A673 (cell line): Measurements from ENCODE around the gene AKNA. TPM values are rescaled to one million over a fixed set of nuclear protein-coding genes. Genes with fewer than 3 reads are reported as not detected.

ENCODE experiments used
- BruUV-seq: library from RNA; stranded (reverse); fragments of 400-500 nt; replicated peaks from 2 replicates; lab custom pipeline; 2021; lab: Mats Ljungman, UMichigan
- CTCF ChIA-PET: fragments of 300-600 bp; sonication (Branson Sonifier 250); formaldehyde crosslinking; loops from one replicate; lab custom pipeline; 2022; ENCODE audit warnings: antibody characterized with exemption; lab: Charles Lee
- POLR2A ChIA-PET: fragments of 300-600 bp; sonication (Branson Sonifier 250); formaldehyde crosslinking; loops from one replicate; lab custom pipeline; 2022; ENCODE audit warnings: antibody characterized with exemption; ENCODE audit not compliant: low non-redundant PET; lab: Charles Lee
- DNase-seq: peaks from one replicate; pipeline ENCODE4 v3.0.0-alpha.2; 2015; ENCODE audit warnings: low spot score
- H3K27ac ChIP-seq: fragments of 200-600 bp; sonication (generic); 2 replicates; pipeline ENCODE4 v1.5.1; 2016; ENCODE audit warnings: mixed run types, low read depth, mild to moderate bottlenecking, mixed read lengths, antibody characterized with exemption, low read length; ENCODE audit not compliant: poor library complexity, severe bottlenecking
- H3K27me3 ChIP-seq: fragments of 200-600 bp; sonication (generic); replicated peaks from 2 replicates; pipeline ENCODE4 v1.6.1; 2017; ENCODE audit warnings: mixed run types, low read depth, mild to moderate bottlenecking, mixed read lengths, antibody characterized with exemption, low read length; ENCODE audit not compliant: insufficient read depth, poor library complexity
- H3K36me3 ChIP-seq: fragments of 200-600 bp; sonication (generic); 2 replicates; pipeline ENCODE4 v1.6.1; 2016; ENCODE audit warnings: mixed run types, mild to moderate bottlenecking, mixed read lengths, antibody characterized with exemption, low read length; ENCODE audit not compliant: insufficient read depth, poor library complexity, severe bottlenecking
- H3K4me1 ChIP-seq: fragments of 200-600 bp; sonication (generic); 2 replicates; pipeline ENCODE4 v1.6.1; 2017; ENCODE audit warnings: mixed run types, mild to moderate bottlenecking, mixed read lengths, antibody characterized with exemption, low read length; ENCODE audit not compliant: insufficient read depth, poor library complexity, severe bottlenecking
- H3K4me3 ChIP-seq: fragments of 200-600 bp; sonication (generic); 2 replicates; pipeline ENCODE4 v1.5.1; 2016; ENCODE audit warnings: low read depth, mixed run types, mild to moderate bottlenecking, mixed read lengths, low read length; ENCODE audit not compliant: poor library complexity, severe bottlenecking
- H3K9me3 ChIP-seq: fragments of 200-600 bp; sonication (generic); 2 replicates; pipeline ENCODE4 v1.6.1; 2016; ENCODE audit warnings: mixed run types, low read depth, mild to moderate bottlenecking, mixed read lengths, antibody characterized with exemption, low read length; ENCODE audit not compliant: poor library complexity, severe bottlenecking
- EZH2 ChIP-seq: fragments of 200-600 bp; sonication (generic); IDR thresholded peaks from 2 replicates; pipeline ENCODE4 v1.6.1; 2017; ENCODE audit warnings: borderline replicate concordance, low read depth, mild to moderate bottlenecking, mixed read lengths, antibody characterized with exemption, low read length; ENCODE audit not compliant: poor library complexity, severe bottlenecking
- intact Hi-C: fragments of 100-400 bp; cut with micrococcal nuclease; formaldehyde crosslinking; loops from one replicate; pipeline ENCODE4 v1.10.0; 2022; ENCODE audit not compliant: unreplicated experiment
- total RNA-seq: library from RNA; stranded (reverse); gene quantifications from 2 replicates; pipeline ENCODE4 v1.2.3, GENCODE V29; 2021
- TF ChIP-seq, protein P1 (sequence below): fragments of 300-800, 200-600 bp; sonication (generic); conservative IDR thresholded peaks from 2 replicates; pipeline ENCODE4 v1.5.1; 2017; ENCODE audit warnings: low read depth, mild to moderate bottlenecking, antibody characterized with exemption, low read length, moderate library complexity, mixed read lengths

The AKNA gene
- total RNA-seq, 1 experiment from 2014 or later = 20.4 TPM

DNA sequence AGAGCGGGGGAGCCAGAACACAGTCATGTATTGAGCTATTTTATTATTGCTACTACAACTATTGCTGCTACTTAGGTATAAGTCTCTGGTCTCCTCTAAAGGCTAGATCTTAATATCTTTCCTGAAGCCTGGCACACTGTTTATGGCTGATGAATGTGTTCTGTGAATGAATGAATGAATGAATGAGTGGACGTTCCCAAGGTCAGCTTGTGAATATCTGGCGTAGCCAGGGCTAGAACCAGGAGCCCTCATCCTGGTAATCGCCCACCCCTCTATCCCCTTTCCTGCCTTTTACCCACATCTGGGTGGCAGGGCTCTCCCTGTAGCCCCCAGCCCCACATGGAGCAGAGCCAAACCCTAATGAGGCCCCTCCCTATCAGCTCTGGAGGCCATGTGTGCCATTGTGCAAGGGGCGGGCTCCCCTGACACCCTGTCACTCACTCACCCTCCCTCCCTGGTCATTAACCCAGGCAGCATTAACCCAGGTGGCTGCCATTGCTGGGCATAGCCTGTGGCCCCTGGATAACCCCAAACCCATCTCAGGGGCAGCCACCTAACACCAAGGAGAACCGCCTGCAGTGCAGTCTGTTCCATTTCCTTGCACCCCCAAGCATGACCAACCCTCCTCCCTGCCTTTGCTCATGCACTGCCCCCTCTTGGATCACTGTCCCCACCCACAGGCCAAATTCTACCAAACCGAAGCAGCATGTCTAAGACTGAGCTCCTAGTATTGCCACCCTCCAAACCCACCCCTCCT, 2.0 kb upstream of the AKNA start:
- no peak for DNase-seq
- TF ChIP-seq, protein P1, sequence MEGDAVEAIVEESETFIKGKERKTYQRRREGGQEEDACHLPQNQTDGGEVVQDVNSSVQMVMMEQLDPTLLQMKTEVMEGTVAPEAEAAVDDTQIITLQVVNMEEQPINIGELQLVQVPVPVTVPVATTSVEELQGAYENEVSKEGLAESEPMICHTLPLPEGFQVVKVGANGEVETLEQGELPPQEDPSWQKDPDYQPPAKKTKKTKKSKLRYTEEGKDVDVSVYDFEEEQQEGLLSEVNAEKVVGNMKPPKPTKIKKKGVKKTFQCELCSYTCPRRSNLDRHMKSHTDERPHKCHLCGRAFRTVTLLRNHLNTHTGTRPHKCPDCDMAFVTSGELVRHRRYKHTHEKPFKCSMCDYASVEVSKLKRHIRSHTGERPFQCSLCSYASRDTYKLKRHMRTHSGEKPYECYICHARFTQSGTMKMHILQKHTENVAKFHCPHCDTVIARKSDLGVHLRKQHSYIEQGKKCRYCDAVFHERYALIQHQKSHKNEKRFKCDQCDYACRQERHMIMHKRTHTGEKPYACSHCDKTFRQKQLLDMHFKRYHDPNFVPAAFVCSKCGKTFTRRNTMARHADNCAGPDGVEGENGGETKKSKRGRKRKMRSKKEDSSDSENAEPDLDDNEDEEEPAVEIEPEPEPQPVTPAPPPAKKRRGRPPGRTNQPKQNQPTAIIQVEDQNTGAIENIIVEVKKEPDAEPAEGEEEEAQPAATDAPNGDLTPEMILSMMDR = no peak
- no peak for TF ChIP-seq EZH2
- Histone ChIP-seq H3K4me1 (peaks cover 17% of the 10 kb centered on the region), H3K27me3 (no peaks in the 10 kb centered on the region), H3K4me3 (no peak overlapping the region), H3K36me3 (no peaks in the 10 kb centered on the region), H3K27ac (no peak overlapping the region), H3K9me3 (no peaks in the 10 kb centered on the region)
- CTCF ChIA-PET = no interaction called here
- POLR2A ChIA-PET = no interaction called here
- intact Hi-C loops = no loop called here
- BruUV-seq = no TSS peak

DNA sequence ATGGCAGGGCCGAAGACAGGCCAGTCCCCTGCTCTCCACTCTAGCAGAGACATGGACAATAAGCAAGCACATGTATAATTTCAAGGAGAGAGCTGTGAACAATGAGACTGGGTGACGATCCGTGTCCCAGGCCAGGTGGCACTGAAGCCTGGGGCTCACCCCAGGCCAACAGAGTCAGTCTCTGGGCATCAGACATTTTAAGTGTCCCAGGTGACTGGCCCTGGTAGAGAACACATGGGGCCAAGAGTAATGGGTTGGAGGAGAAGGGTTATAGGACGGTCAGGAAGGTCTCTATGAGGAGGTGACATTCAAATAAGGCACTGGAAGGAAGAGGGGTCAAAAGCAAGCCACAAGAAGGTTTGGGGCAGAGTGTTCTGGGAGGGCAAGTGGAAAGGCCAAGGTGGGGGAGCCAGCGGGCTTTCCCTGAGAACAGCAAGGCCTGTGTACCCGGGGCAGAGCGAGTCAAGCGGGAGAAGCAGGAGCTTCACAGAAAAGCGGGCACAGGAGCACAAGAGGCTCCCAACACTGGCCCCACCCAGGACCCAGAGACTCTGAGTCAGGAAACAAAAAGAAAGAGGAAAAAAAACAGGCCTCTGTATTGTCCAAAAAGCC, 1.1 kb upstream of the AKNA start:
- Histone ChIP-seq H3K4me1 (peaks cover 18% of the 10 kb centered on the region), H3K27me3 (no peaks in the 10 kb centered on the region), H3K4me3 (no peak overlapping the region), H3K9me3 (no peaks in the 10 kb centered on the region), H3K36me3 (peaks cover 5% of the 10 kb centered on the region), H3K27ac (no peak overlapping the region)
- TF ChIP-seq EZH2 = no peak
- TF ChIP-seq, protein P1 = no peak
- BruUV-seq = no TSS peak
- no peak for DNase-seq
- intact Hi-C loops = no loop called here
- ChIA-PET CTCF (no interaction called here), POLR2A (interaction anchor here (0.6 kb wide), 1 partner anchor 195 kb away, joined by 3 read pairs; no protein-coding TSS in a partner anchor)

DNA sequence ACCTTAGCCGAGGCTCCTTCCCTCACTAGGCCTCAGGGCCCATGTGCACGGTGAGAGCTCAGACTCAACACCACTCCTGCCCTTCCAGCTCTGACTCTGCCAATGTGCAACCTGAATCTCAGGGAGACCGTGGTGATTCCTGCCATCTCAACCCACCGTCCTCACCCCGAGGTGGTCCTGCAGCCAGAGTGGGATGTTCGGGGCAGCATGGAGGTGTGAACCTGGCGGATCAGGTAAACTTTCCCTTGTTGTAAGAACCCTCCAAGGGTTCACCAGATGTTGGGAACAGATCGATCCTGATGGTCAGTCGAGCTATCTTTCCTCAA, 538 bp upstream of the AKNA start:
- POLR2A ChIA-PET = interaction anchor here (0.6 kb wide), 1 partner anchor 195 kb away, joined by 3 read pairs; no protein-coding TSS in a partner anchor
- Histone ChIP-seq H3K4me1 (peaks cover 24% of the 10 kb centered on the region), H3K4me3 (no peak overlapping the region), H3K9me3 (no peaks in the 10 kb centered on the region), H3K27ac (peak overlapping the region; percentile 48), H3K36me3 (peaks cover 5% of the 10 kb centered on the region), H3K27me3 (no peaks in the 10 kb centered on the region)
- DNase-seq = no peak
- BruUV-seq = no TSS peak
- TF ChIP-seq EZH2 = no peak
- TF ChIP-seq, protein P1 = no peak
- intact Hi-C loops = no loop called here
- CTCF ChIA-PET = no interaction called here
